Smooth muscle cell (in vitro differentiated cells): ENCODE results near the gene VAV1. TPM values are rescaled to one million over a fixed set of nuclear protein-coding genes. Genes with fewer than 3 reads are reported as not detected.
"Not testable (repeated sequence)": the region's sequence is repeated elsewhere in the genome, so short reads cannot be mapped to it uniquely, and the experiment has no call there.

Source experiments
- DNase-seq: peaks from one replicate; lab custom pipeline; 2025; ENCODE audit not compliant: unreplicated experiment; lab: John Stamatoyannopoulos, UW
- H2AFZ ChIP-seq: fragments of 200-600 bp; sonication (generic); 2 replicates; pipeline ENCODE4 v1.6.0; 2016; ENCODE audit warnings: antibody characterized with exemption, low read depth, mild to moderate bottlenecking
- H3F3A ChIP-seq: fragments of 200-600 bp; sonication (generic); 2 replicates; pipeline ENCODE4 v1.6.0; 2017; ENCODE audit warnings: antibody characterized with exemption, low read depth
- H3K27ac ChIP-seq: fragments of 200-600 bp; sonication (generic); 2 replicates; pipeline ENCODE4 v1.5.1; 2016; ENCODE audit warnings: low read depth, mild to moderate bottlenecking
- H3K27me3 ChIP-seq: fragments of 200-600 bp; sonication (generic); 2 replicates; pipeline ENCODE4 v1.6.1; 2016; ENCODE audit warnings: low read depth, mild to moderate bottlenecking
- H3K36me3 ChIP-seq: fragments of 200-600 bp; sonication (generic); 2 replicates; pipeline ENCODE4 v1.5.1; 2016; ENCODE audit warnings: low read depth
- H3K4me1 ChIP-seq: fragments of 200-600 bp; sonication (generic); 2 replicates; pipeline ENCODE4 v1.5.1; 2016; ENCODE audit warnings: low read depth
- H3K4me2 ChIP-seq: fragments of 200-600 bp; sonication (generic); 2 replicates; pipeline ENCODE4 v1.6.0; 2016; ENCODE audit warnings: mild to moderate bottlenecking
- H3K4me3 ChIP-seq: fragments of 200-600 bp; sonication (generic); 2 replicates; pipeline ENCODE4 v1.5.1; 2016; ENCODE audit warnings: mild to moderate bottlenecking
- H3K79me2 ChIP-seq: fragments of 200-600 bp; sonication (generic); 2 replicates; pipeline ENCODE4 v1.6.0; 2016; ENCODE audit warnings: low read depth, mild to moderate bottlenecking
- H3K9ac ChIP-seq: fragments of 200-600 bp; sonication (generic); 2 replicates; pipeline ENCODE4 v1.6.0; 2016; ENCODE audit warnings: low read depth
- H3K9me3 ChIP-seq: fragments of 200-600 bp; sonication (generic); replicated peaks from 2 replicates; pipeline ENCODE4 v1.5.1; 2016; ENCODE audit warnings: low read depth
- H4K20me1 ChIP-seq: fragments of 200-600 bp; sonication (generic); 2 replicates; pipeline ENCODE4 v1.6.0; 2016; ENCODE audit warnings: low read depth
- CTCF ChIP-seq: fragments of 200-600 bp; sonication (generic); IDR thresholded peaks from 2 replicates; pipeline ENCODE4 v1.5.1; 2017; ENCODE audit warnings: borderline replicate concordance, mild to moderate bottlenecking, antibody characterized with exemption; ENCODE audit not compliant: insufficient read depth, poor library complexity, severe bottlenecking
- WGBS: methylation state at CpG from one replicate; pipeline ENCODE4 v1.1.7; 2016; ENCODE audit warnings: low lambda C conversion rate; 5-methylcytosine and 5-hydroxymethylcytosine counted together
- polyA plus RNA-seq: library from polyadenylated mRNA; unstranded; fragments of >200 nt; fragmentation: Nextera tagmentation; extraction: Ambion mirVana; gene quantifications from 2 replicates; pipeline ENCODE4 v1.2.1, GENCODE V29; 2016
- total RNA-seq: library from RNA; depleted of rRNA; stranded (reverse); fragments of >200 nt; gene quantifications from 2 replicates; pipeline ENCODE4 v1.2.3, GENCODE V29; 2014

VAV1 gene
- total and polyA plus RNA-seq, 2 experiments from 2014 or later: not detected

- no peak overlapping the region for H3K27ac ChIP-seq
- peaks cover 54% of the 10 kb centered on the region for H4K20me1 ChIP-seq
- H3K27me3 ChIP-seq: no peaks in the 10 kb centered on the region
- peaks cover 41% of the 10 kb centered on the region for H3K4me1 ChIP-seq
- 96% methylated on average over 24 of the region's 24 CpGs for WGBS
- no peak overlapping the region for H3K4me2 ChIP-seq
- peaks cover 4% of the 10 kb centered on the region for H3K36me3 ChIP-seq
- H3K9ac ChIP-seq: no peak overlapping the region
- H3F3A ChIP-seq: peaks cover 12% of the 10 kb centered on the region
- no peak for TF ChIP-seq CTCF
- no peak for DNase-seq
- H2AFZ ChIP-seq: no peak overlapping the region
- peaks cover 16% of the 10 kb centered on the region for H3K79me2 ChIP-seq
- no peak overlapping the region for H3K4me3 ChIP-seq
- H3K9me3 ChIP-seq: no peaks in the 10 kb centered on the region
These were observed 26.5 kb upstream of the VAV1 start for GRCh38 chr19:6745965-6746364.

GRCh38 chr19:6748543-6748942, 24.0 kb upstream of the VAV1 start:
- WGBS: 91% methylated on average over 10 of the region's 10 CpGs
- not testable (repeated sequence) for H3K27ac ChIP-seq, H3K9ac ChIP-seq, H3F3A ChIP-seq, H3K36me3 ChIP-seq, H3K79me2 ChIP-seq, H3K27me3 ChIP-seq, H3K9me3 ChIP-seq, H3K4me2 ChIP-seq, H2AFZ ChIP-seq, H3K4me3 ChIP-seq, DNase-seq
- H4K20me1 ChIP-seq: peaks cover 34% of the 10 kb centered on the region
- H3K4me1 ChIP-seq: peaks cover 17% of the 10 kb centered on the region

- Histone ChIP-seq H3K9me3 (no peaks in the 10 kb centered on the region), H3K27ac (no peak overlapping the region), H3K36me3 (peaks cover 4% of the 10 kb centered on the region), H3K4me2 (no peak overlapping the region), H2AFZ (no peak overlapping the region), H3K4me3 (no peak overlapping the region), H4K20me1 (peaks cover 20% of the 10 kb centered on the region), H3K9ac (no peak overlapping the region), H3K4me1 (peaks cover 2% of the 10 kb centered on the region), H3K79me2 (no peaks in the 10 kb centered on the region), H3F3A (peaks cover 9% of the 10 kb centered on the region), H3K27me3 (no peaks in the 10 kb centered on the region)
- no peak for TF ChIP-seq CTCF
- 92% methylated on average over 15 of the region's 20 CpGs for WGBS
- DNase-seq: no peak
These were observed 22.4 kb upstream of the VAV1 start for GRCh38 chr19:6750062-6750461.

- no peaks in the 10 kb centered on the region for H3K79me2 ChIP-seq
- H3K9ac ChIP-seq: no peak overlapping the region
- no peak overlapping the region for H3K4me3 ChIP-seq
- H3K36me3 ChIP-seq: peaks cover 4% of the 10 kb centered on the region
- DNase-seq: no peak
- no peaks in the 10 kb centered on the region for H3K4me1 ChIP-seq
- H3K27me3 ChIP-seq: no peaks in the 10 kb centered on the region
- H3F3A ChIP-seq: peaks cover 5% of the 10 kb centered on the region
- peaks cover 10% of the 10 kb centered on the region for H4K20me1 ChIP-seq
- H3K27ac ChIP-seq: no peak overlapping the region
- H2AFZ ChIP-seq: no peak overlapping the region
- H3K9me3 ChIP-seq: no peaks in the 10 kb centered on the region
- no peak overlapping the region for H3K4me2 ChIP-seq
- WGBS: 95% methylated on average over 16 of the region's 16 CpGs
- no peak for TF ChIP-seq CTCF
These were observed 21.3 kb upstream of the VAV1 start for GRCh38 chr19:6751189-6751588.
